Stimulated activated CD4-positive, alpha-beta T cell treated with anti-CD3 and anti-CD28 coated beads, Interleukin-15, amount 100 ng/mL, for 48 hours (primary cell): ENCODE measurements around the gene SMIM28.

ENCODE experiments used
- DNase-seq, 2 donors: peaks; one replicate each; pipeline ENCODE4 v3.0.0-alpha.2; 2020; ENCODE audit warnings: low read depth in 2 of 2

SMIM28 gene

GRCh38 chr6:138430361-138431145 is 52.8 kb downstream of the SMIM28 start:
- DNase-seq = no peak

- DNase-seq = no peak
These were observed 53.8 kb downstream of the SMIM28 start for GRCh38 chr6:138431256-138432062.

- DNase-seq = no peak
These were observed 54.3 kb downstream of the SMIM28 start for GRCh38 chr6:138432063-138432356.
